DOHH2 (cell line): ENCODE data around the gene PITPNM1.

Source experiments
- H3F3A ChIP-seq: fragments of 200-600 bp; sonication (generic), shearing (Covaris generic); 2 replicates; pipeline ENCODE4 v1.6.0; 2016; ENCODE audit warnings: antibody characterized with exemption, mild to moderate bottlenecking; ENCODE audit not compliant: control insufficient read depth, insufficient read depth
- H3K27ac ChIP-seq: fragments of 200-600 bp; sonication (generic); 2 replicates; pipeline ENCODE4 v1.5.1; 2014; ENCODE audit warnings: low read depth, mild to moderate bottlenecking, low read length, moderate library complexity
- H3K27me3 ChIP-seq: fragments of 200-600 bp; sonication (generic); 2 replicates; pipeline ENCODE4 v1.6.1; 2014; ENCODE audit warnings: mild to moderate bottlenecking, low read length, mixed read lengths; ENCODE audit not compliant: control insufficient read depth
- H3K36me3 ChIP-seq: fragments of 200-600 bp; sonication (generic); 2 replicates; pipeline ENCODE4 v1.6.1; 2014; ENCODE audit warnings: mild to moderate bottlenecking, low read length, moderate library complexity, mixed read lengths; ENCODE audit not compliant: control insufficient read depth
- H3K4me1 ChIP-seq: fragments of 200-600 bp; sonication (generic); 2 replicates; pipeline ENCODE4 v1.6.1; 2014; ENCODE audit warnings: mild to moderate bottlenecking, low read length, mixed read lengths; ENCODE audit not compliant: control insufficient read depth
- H3K4me2 ChIP-seq: fragments of 200-600 bp; sonication (generic); 2 replicates; pipeline ENCODE4 v1.6.0; 2014; ENCODE audit warnings: mild to moderate bottlenecking, low read length, moderate library complexity
- H3K4me3 ChIP-seq: fragments of 200-600 bp; sonication (generic); 2 replicates; pipeline ENCODE4 v1.5.1; 2014; ENCODE audit warnings: mild to moderate bottlenecking, low read length, mixed read lengths
- H3K79me2 ChIP-seq: fragments of 200-600 bp; sonication (generic); 2 replicates; pipeline ENCODE4 v1.6.1; 2014; ENCODE audit warnings: mild to moderate bottlenecking, low read length, mixed read lengths; ENCODE audit not compliant: control insufficient read depth
- H3K9me2 ChIP-seq: fragments of 200-600 bp; sonication (generic); replicated peaks from 2 replicates; pipeline ENCODE4 v1.6.1; 2014; ENCODE audit warnings: mild to moderate bottlenecking, low read length, mixed read lengths; ENCODE audit not compliant: control insufficient read depth
- H3K9me3 ChIP-seq: fragments of 200-600 bp; sonication (generic); 2 replicates; pipeline ENCODE4 v1.6.1; 2014; ENCODE audit warnings: antibody characterized with exemption, low read length, mixed read lengths; ENCODE audit not compliant: control insufficient read depth, insufficient read depth
- H4K20me1 ChIP-seq: fragments of 200-600 bp; sonication (generic); 2 replicates; pipeline ENCODE4 v1.6.0; 2014; ENCODE audit warnings: low read depth, mild to moderate bottlenecking, antibody characterized with exemption, low read length, moderate library complexity; ENCODE audit not compliant: control insufficient read depth, insufficient read depth
- CTCF ChIP-seq: fragments of 200-600 bp; sonication (generic); IDR thresholded peaks from one replicate; pipeline ENCODE4 v1.5.1; 2014; ENCODE audit warnings: antibody characterized with exemption, mild to moderate bottlenecking, low read depth, low read length; ENCODE audit not compliant: poor library complexity, severe bottlenecking
- EZH2phosphoT487 ChIP-seq: fragments of 200-600 bp; sonication (generic); IDR thresholded peaks from 2 replicates; pipeline ENCODE4 v1.6.1; 2017; ENCODE audit warnings: borderline replicate concordance, mild to moderate bottlenecking, antibody characterized with exemption, low read length, moderate library complexity, mixed read lengths

The PITPNM1 gene

DNA sequence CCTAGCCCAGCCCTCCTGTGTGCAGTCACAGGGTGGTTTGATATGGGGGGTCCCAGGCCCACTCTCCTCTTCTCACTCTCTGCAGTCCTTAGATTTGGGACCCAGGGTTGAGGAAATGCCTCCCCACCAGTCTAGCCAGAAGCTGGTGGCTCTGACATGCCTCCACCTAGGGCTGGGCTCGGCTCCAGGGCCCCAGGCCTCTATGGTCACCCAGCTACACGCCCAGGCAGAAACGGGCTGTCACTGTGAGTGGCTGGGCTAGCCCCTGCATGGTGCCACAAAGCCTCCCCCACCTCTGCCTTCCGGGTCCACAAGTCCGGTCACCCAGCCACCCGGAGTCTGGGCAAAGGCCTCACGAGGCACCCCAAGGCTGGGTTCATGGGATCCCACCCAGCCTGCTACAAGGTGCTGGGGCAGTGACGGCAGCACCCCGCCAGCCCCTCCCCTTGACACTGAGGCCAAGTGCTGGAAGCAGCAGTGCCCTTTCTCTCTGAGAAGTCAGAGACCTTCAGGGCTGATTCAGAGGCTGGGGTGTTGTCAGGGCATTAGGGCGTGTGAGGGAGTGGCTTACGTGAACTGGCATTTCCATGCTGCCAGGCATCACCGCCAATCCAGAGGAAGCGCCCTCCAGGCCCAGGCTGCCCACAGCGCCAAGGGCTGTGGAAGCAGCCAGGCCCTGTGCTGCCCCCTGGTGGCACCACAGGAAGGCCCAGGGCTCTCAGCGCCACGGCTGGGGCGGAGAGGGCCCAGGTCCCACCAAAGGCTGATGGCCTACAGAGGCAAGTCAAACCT lies 638 bp upstream of the PITPNM1 start:
- peaks cover 3% of the 10 kb centered on the region; the same call in 1 of the 2 replicates for H3K27me3 ChIP-seq
- H3F3A ChIP-seq, result peaks cover 4% of the 10 kb centered on the region
- peak overlapping the region; percentile 66 for H3K27ac ChIP-seq
- peaks cover 6% of the 10 kb centered on the region; the same call in 1 of the 2 replicates for H4K20me1 ChIP-seq
- peaks cover 48% of the 10 kb centered on the region for H3K79me2 ChIP-seq
- H3K4me1 ChIP-seq, result peaks cover 36% of the 10 kb centered on the region
- peaks cover 38% of the 10 kb centered on the region for H3K36me3 ChIP-seq
- no peaks in the 10 kb centered on the region for H3K9me3 ChIP-seq
- peak; percentile 96 for TF ChIP-seq CTCF
- no peak for TF ChIP-seq EZH2phosphoT487
- no peaks in the 10 kb centered on the region for H3K9me2 ChIP-seq
- peak overlapping the region; percentile 89 for H3K4me3 ChIP-seq
- peak overlapping the region; percentile 70 for H3K4me2 ChIP-seq

- no peaks in the 10 kb centered on the region for H3K27me3 ChIP-seq
- no peak for TF ChIP-seq EZH2phosphoT487
- peak overlapping the region; percentile 89 for H3K4me3 ChIP-seq
- H3K9me3 ChIP-seq, result no peaks in the 10 kb centered on the region
- H3K27ac ChIP-seq, result peak overlapping the region; percentile 66
- H3F3A ChIP-seq, result peaks cover 4% of the 10 kb centered on the region
- H3K4me1 ChIP-seq, result peaks cover 36% of the 10 kb centered on the region
- H3K79me2 ChIP-seq, result peaks cover 48% of the 10 kb centered on the region
- H3K36me3 ChIP-seq, result peaks cover 51% of the 10 kb centered on the region
- peak overlapping the region; percentile 70 for H3K4me2 ChIP-seq
- no peaks in the 10 kb centered on the region for H3K9me2 ChIP-seq
- peaks cover 6% of the 10 kb centered on the region; the same call in 1 of the 2 replicates for H4K20me1 ChIP-seq
Observed at GRCh38 chr11:67504005-67504949, 886 bp downstream of the PITPNM1 start.

- peaks cover 48% of the 10 kb centered on the region for H3K79me2 ChIP-seq
- H4K20me1 ChIP-seq, result peaks cover 6% of the 10 kb centered on the region; the same call in 1 of the 2 replicates
- peaks cover 29% of the 10 kb centered on the region for H3K4me1 ChIP-seq
- no peaks in the 10 kb centered on the region for H3K27me3 ChIP-seq
- no peaks in the 10 kb centered on the region for H3K9me2 ChIP-seq
- TF ChIP-seq CTCF (no peak), EZH2phosphoT487 (no peak)
- no peak overlapping the region for H3K27ac ChIP-seq
- H3K9me3 ChIP-seq, result no peaks in the 10 kb centered on the region
- H3K36me3 ChIP-seq, result peaks cover 55% of the 10 kb centered on the region
- H3K4me3 ChIP-seq, result peak overlapping the region; percentile 89
- peak overlapping the region; percentile 70 for H3K4me2 ChIP-seq
- peaks cover 4% of the 10 kb centered on the region for H3F3A ChIP-seq
Observed at GRCh38 chr11:67503119-67504004, 1.8 kb downstream of the PITPNM1 start.
